GM23248 (cell line): ENCODE results near the gene FARS2.

Source experiments
- EZH2 ChIP-seq: fragments of 200-600 bp; sonication (generic); IDR thresholded peaks from 2 replicates; pipeline ENCODE4 v1.6.1; 2018; ENCODE audit warnings: antibody characterized with exemption, mild to moderate bottlenecking; ENCODE audit not compliant: insufficient read depth, poor library complexity, severe bottlenecking
- EZH2phosphoT487 ChIP-seq: fragments of 200-600 bp; sonication (generic); IDR thresholded peaks from 2 replicates; pipeline ENCODE4 v1.6.1; 2018; ENCODE audit warnings: antibody characterized with exemption, moderate library complexity, mild to moderate bottlenecking, low read depth; ENCODE audit not compliant: insufficient read depth

- no peak for TF ChIP-seq EZH2
- no peak for TF ChIP-seq EZH2phosphoT487
Observed at GRCh38 chr6:5761370-5761769, 500.1 kb downstream of the FARS2 start.
